ENCODE measurements around the gene MYH16. TPM values are rescaled to one million over a fixed set of nuclear protein-coding genes. Genes with fewer than 3 reads are reported as not detected.

Gene MYH16
- polyA plus RNA-seq, 1 experiment = not detected

DNA sequence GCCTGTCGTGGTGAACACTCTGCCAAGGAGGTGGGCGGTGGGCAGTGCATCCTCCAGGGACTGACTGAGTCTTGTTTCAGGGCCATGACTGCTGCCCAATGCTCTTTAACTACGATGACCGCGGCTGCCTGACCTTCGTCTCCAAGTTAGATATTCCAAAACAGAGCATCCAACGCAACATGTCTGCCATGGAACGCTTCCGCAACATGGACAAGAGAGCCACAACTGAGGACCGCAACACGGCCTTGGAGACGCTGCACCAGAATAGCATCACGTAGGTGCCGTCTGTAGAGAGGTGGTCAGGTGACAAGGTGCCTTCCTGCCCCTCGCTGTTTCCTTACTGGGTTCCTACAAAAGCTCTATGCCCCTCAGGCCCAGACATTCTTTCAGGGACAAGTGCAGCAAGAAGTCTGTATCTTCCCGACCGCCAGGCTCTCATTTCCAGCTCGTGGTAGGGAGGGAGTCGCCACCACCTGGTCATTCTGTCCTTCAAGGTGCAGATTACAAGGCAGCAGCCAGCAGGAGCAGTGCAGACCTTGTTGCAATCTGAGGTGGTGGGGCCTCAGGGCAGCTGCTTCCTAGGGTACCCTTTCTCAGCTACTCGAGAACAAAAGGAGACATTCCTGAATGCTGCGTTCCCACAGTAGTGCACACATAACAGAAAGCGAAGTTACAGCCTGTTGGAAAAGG, 87.0 kb downstream of the MYH16 start:
- H3K27ac ChIP-seq (ENCODE audit: low read depth, low read length) = no peak overlapping the region
- H3K9me3 ChIP-seq (ENCODE audit: control insufficient read depth, insufficient read depth, low read length) = no peaks in the 10 kb centered on the region
- no peak overlapping the region for H3K4me3 ChIP-seq (ENCODE audit: low read depth, low read length)
- CTCF ChIA-PET = no interaction called here
- DNase-seq (ENCODE audit: low read depth, low spot score) = no peak
- TF ChIP-seq, protein P1, sequence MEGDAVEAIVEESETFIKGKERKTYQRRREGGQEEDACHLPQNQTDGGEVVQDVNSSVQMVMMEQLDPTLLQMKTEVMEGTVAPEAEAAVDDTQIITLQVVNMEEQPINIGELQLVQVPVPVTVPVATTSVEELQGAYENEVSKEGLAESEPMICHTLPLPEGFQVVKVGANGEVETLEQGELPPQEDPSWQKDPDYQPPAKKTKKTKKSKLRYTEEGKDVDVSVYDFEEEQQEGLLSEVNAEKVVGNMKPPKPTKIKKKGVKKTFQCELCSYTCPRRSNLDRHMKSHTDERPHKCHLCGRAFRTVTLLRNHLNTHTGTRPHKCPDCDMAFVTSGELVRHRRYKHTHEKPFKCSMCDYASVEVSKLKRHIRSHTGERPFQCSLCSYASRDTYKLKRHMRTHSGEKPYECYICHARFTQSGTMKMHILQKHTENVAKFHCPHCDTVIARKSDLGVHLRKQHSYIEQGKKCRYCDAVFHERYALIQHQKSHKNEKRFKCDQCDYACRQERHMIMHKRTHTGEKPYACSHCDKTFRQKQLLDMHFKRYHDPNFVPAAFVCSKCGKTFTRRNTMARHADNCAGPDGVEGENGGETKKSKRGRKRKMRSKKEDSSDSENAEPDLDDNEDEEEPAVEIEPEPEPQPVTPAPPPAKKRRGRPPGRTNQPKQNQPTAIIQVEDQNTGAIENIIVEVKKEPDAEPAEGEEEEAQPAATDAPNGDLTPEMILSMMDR (IDR thresholded peaks at IDR 0.05; ENCODE audit: low read depth, low read length) = no peak
- POLR2A ChIA-PET = no interaction called here
- no peaks in the 10 kb centered on the region for H3K27me3 ChIP-seq (ENCODE audit: control insufficient read depth, insufficient read depth, low read length)

Other genes starting within 250 kb of the MYH16 start
- gene SMURF1, start 128.7 kb upstream of the MYH16 start, polyA plus RNA-seq (2011; rRNA removed) = 16.6 and 17.1 TPM in 2 replicates
- not detected in 2 replicates for gene KPNA7, start 64.7 kb upstream of the MYH16 start, polyA plus RNA-seq (2011; rRNA removed)
- 259 and 282 TPM in 2 replicates for gene ARPC1A, start 53.1 kb downstream of the MYH16 start, polyA plus RNA-seq (2011; rRNA removed)
- gene ARPC1B, start 101.9 kb downstream of the MYH16 start, polyA plus RNA-seq (2011; rRNA removed) = 190 and 245 TPM in 2 replicates
- gene PDAP1, start 135.8 kb downstream of the MYH16 start, polyA plus RNA-seq (2011; rRNA removed) = 60.2 and 68.1 TPM in 2 replicates
- 82.3 and 96.8 TPM in 2 replicates for gene BUD31, start 136.1 kb downstream of the MYH16 start, polyA plus RNA-seq (2011; rRNA removed)
- gene PTCD1, start 166.0 kb downstream of the MYH16 start, polyA plus RNA-seq (2011; rRNA removed) = 2.7 and 3.0 TPM in 2 replicates
- gene CPSF4, start 166.1 kb downstream of the MYH16 start, polyA plus RNA-seq (2011; rRNA removed) = 27.6 and 32.2 TPM in 2 replicates
- gene ATP5MF, start 193.3 kb downstream of the MYH16 start, polyA plus RNA-seq (2011; rRNA removed) = 591 and 634 TPM in 2 replicates
- 7.9 and 8.3 TPM in 2 replicates for gene ZNF789, start 200.1 kb downstream of the MYH16 start, polyA plus RNA-seq (2011; rRNA removed)
- gene ZNF394, start 227.4 kb downstream of the MYH16 start, polyA plus RNA-seq (2011; rRNA removed) = 9.4 TPM in 2 replicates
- gene ZKSCAN5, start 231.8 kb downstream of the MYH16 start, polyA plus RNA-seq (2011; rRNA removed) = 11.5 and 13.4 TPM in 2 replicates

Measured in AG04450 (cell line).